Spleen (tissue), 11 donors: ENCODE results near the gene CLCNKA. TPM values are rescaled to one million over a fixed set of nuclear protein-coding genes. Genes with fewer than 3 reads are reported as not detected.
"Not testable (repeated sequence)": the region's sequence is repeated elsewhere in the genome, so short reads cannot be mapped to it uniquely, and the experiment has no call there.

Source experiments
- DNase-seq: peaks from one replicate; pipeline ENCODE4 v3.0.0-alpha.2; 2020
- H3K27ac ChIP-seq, 8 donors: fragments of 200-600 bp; sonication (generic) in 7 of 8; 1 replicate in 4 of 8; 2 replicates in 4 of 8; pipeline versions ENCODE4 v1.5.0 to v1.8.0; 2016 to 2021; ENCODE audit warnings: inconsistent platforms in 4 of 8, mild to moderate bottlenecking in 4 of 8, moderate library complexity in 1 of 8
- H3K27me3 ChIP-seq, 7 donors: fragments of 200-600 bp; sonication (generic) in 6 of 7; replicated peaks in 1 of 7; 1 replicate in 4 of 7; 2 replicates in 3 of 7; pipeline versions ENCODE4 v1.5.0 to v1.8.0; 2016 to 2021; ENCODE audit warnings: inconsistent platforms in 3 of 7, mild to moderate bottlenecking in 1 of 7
- H3K36me3 ChIP-seq, 6 donors: fragments of 200-600 bp; sonication (generic) in 5 of 6; 1 replicate in 4 of 6; 2 replicates in 2 of 6; pipeline versions ENCODE4 v1.5.0 to v1.8.0; 2016 to 2021; ENCODE audit warnings: inconsistent platforms in 2 of 6
- H3K4me1 ChIP-seq, 6 donors: fragments of 200-600 bp; sonication (generic) in 5 of 6; 1 replicate in 3 of 6; 2 replicates in 3 of 6; pipeline versions ENCODE4 v1.5.0 to v1.8.0; 2016 to 2021; ENCODE audit warnings: inconsistent platforms in 3 of 6
- H3K4me3 ChIP-seq, 8 donors: fragments of 200-600 bp; sonication (generic) in 7 of 8; 1 replicate in 4 of 8; 2 replicates in 4 of 8; pipeline versions ENCODE4 v1.5.0 to v1.8.0; 2016 to 2021; ENCODE audit warnings: inconsistent platforms in 4 of 8, mild to moderate bottlenecking in 4 of 8, moderate library complexity in 2 of 8
- H3K9me3 ChIP-seq, 8 donors: fragments of 200-600 bp; sonication (generic) in 7 of 8; 1 replicate in 4 of 8; 2 replicates in 4 of 8; pipeline versions ENCODE4 v1.5.0 to v1.8.0; 2016 to 2021; ENCODE audit warnings: inconsistent platforms in 4 of 8
- POLR2A ChIP-seq, 3 donors: fragments of 450-650 bp; IDR thresholded peaks; one replicate each; pipeline ENCODE4 v1.5.1; 2017; ENCODE audit warnings: antibody characterized with exemption in 3 of 3, mild to moderate bottlenecking in 1 of 3
- POLR2AphosphoS5 ChIP-seq, 3 donors: sonication (generic); formaldehyde crosslinking; IDR thresholded peaks; one replicate each; pipeline ENCODE4 v1.5.1; 2017; ENCODE audit warnings: antibody characterized with exemption in 3 of 3
- WGBS, 5 donors: extraction: QIAGEN DNeasy Blood & Tissue Kit in 3 of 5; methylation state at CpG; one replicate each; pipeline versions ENCODE4 v1.1.5 to v1.1.7; 2013 to 2018; 5-methylcytosine and 5-hydroxymethylcytosine counted together
- intact Hi-C: fragments of 100-400 bp; cut with DNase I; formaldehyde crosslinking; loops from one replicate; pipeline ENCODE4 v1.15.0; 2023; ENCODE audit warnings: low total_unique reads
- polyA plus RNA-seq, 3 donors: library from polyadenylated mRNA; stranded (reverse); fragments of 200-250 nt; gene quantifications; one replicate each; pipeline ENCODE4 v1.2.1, GENCODE V29; 2013
- total RNA-seq, 7 donors: library from RNA; depleted of rRNA in 3 of 7; stranded (reverse); fragments of >200 nt in 3 of 7; fragmentation: NEBNext Ultra II Directional in 4 of 7; extraction: Animal tissue kit (Norgen Biotek cat#: 25700) in 4 of 7; gene quantifications; one replicate each; pipeline versions ENCODE4 v1.1.0 to v1.2.1, GENCODE V29; 2016 to 2021
- TF ChIP-seq, protein P1 (sequence below), 11 experiments: fragments of 200-600 bp in 7 of 11; fragments of 450-650 bp in 4 of 11; sonication (generic) in 4 of 11; IDR thresholded peaks in 8 of 11; conservative IDR thresholded peaks in 3 of 11; 1 replicate in 7 of 11; 2 replicates in 4 of 11; pipeline versions ENCODE4 v1.4.0 to v1.8.0; 2016 to 2021; ENCODE audit warnings: antibody characterized with exemption in 11 of 11, inconsistent platforms in 4 of 11, mild to moderate bottlenecking in 1 of 11
- donor health status: healthy with polysubstance abuse.
- donor health status: DM: no; HTN: no; CAD: no; lungs with moderate emphysema.
- donor health status: DM: no; HTN: no; CAD: no.
- donor health status: Bipolar disorder and iron deficiency.
- donor health status: healthy.
- donor health status: DM: no; HTN: no; CAD: no.
- donor health status: DM: yes; HTN: yes; CAD: no.

The CLCNKA gene
- total and polyA plus RNA-seq, 10 donors = 0.19 to 0.50 (median 0.30) TPM; not detected in 4

DNA sequence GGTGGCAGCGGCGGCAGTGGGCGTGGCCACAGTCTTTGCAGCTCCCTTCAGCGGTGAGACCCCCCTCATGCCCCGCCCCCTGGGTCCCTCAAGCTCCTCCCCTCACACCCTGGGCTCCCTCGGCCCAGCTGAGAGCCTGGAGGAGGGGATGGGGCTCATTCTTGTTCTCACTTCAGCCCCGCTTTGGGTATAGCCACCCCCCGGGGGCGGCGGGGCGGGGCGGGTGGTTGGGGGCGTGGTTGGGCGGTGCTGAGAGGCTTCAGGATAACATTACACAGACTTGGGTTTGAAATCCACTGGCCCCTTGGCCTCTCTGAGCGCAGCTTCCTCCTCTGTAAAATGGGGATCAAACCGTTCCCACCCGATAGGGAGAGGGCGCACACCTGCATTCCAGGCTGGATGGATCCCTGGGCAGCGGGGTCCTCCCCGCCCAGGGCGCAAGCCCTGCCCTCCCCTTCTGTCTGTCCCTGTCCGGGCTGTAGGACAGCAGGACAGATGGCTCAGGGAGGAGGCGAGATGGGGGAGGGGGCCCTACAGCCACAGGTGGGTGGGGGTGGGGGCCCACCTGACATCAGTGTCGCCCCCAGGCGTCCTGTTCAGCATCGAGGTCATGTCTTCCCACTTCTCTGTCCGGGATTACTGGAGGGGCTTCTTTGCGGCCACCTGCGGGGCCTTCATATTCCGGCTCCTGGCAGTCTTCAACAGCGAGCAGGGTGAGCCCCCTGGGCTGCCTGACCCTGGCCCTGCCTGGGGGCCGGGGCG lies 5.1 kb downstream of the CLCNKA start:
- Histone ChIP-seq H3K4me1 (peaks cover 6 to 14% (median 9%) of the 10 kb centered on the region in 6 donors), H3K27me3 (peaks cover 0 to 47% (median 23%) of the 10 kb centered on the region in 7 donors), H3K4me3 (peak overlapping the region in 4 of 8 donors; percentile 16 to 57 (median 22)), H3K36me3 (no peaks in the 10 kb centered on the region), H3K27ac (no peak overlapping the region), H3K9me3 (no peaks in the 10 kb centered on the region)
- intact Hi-C loops = no loop called here
- TF ChIP-seq, protein P1, sequence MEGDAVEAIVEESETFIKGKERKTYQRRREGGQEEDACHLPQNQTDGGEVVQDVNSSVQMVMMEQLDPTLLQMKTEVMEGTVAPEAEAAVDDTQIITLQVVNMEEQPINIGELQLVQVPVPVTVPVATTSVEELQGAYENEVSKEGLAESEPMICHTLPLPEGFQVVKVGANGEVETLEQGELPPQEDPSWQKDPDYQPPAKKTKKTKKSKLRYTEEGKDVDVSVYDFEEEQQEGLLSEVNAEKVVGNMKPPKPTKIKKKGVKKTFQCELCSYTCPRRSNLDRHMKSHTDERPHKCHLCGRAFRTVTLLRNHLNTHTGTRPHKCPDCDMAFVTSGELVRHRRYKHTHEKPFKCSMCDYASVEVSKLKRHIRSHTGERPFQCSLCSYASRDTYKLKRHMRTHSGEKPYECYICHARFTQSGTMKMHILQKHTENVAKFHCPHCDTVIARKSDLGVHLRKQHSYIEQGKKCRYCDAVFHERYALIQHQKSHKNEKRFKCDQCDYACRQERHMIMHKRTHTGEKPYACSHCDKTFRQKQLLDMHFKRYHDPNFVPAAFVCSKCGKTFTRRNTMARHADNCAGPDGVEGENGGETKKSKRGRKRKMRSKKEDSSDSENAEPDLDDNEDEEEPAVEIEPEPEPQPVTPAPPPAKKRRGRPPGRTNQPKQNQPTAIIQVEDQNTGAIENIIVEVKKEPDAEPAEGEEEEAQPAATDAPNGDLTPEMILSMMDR (IDR thresholded peaks at IDR 0.05 in 8 of 11, conservative IDR thresholded peaks at IDR 0.05 in 3 of 11) = no peak
- no peak for DNase-seq
- 11 to 13% (median 12%) methylated on average over 17 to 33 of the region's 33 CpGs for WGBS, 5 donors

DNA sequence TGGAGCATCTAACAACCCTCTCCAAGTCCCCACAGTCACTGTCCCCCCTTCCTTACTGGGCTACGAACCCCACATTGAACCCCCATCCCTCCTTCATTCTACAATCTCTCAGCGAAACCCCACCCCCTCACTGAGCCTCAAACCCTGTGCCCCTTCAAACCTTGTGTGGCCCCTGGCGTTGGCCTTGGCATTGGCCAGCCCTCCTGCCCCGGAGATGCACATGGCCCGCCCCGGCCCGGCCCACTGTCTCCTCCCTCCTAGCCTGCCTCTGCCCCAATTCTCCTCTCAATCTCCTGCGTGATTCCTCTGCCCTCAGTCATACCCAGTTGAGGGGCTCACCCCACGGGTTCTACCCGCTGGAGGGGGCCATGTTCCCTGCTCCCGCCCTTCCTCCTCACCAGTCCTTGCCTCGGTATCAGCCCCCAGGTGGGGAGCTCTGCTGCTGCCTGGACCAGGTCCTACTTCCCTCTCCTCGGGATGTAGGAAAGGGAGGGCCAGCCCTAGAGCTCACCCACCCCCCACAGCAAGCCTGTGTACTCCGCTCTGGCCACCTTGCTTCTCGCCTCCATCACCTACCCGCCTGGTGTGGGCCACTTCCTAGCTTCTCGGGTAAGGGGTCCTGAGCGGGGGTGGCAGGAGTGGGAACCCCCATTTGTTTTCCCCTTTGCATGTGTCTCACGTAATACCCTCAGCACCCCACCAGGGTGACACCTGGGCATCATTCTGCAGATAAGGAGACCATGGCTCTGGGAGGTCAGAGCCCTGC lies 6.6 kb downstream of the CLCNKA start:
- no peak for TF ChIP-seq POLR2AphosphoS5 (IDR thresholded peaks at IDR 0.05)
- no peak for TF ChIP-seq POLR2A (IDR thresholded peaks at IDR 0.05)
- TF ChIP-seq, protein P1 (IDR thresholded peaks at IDR 0.05 in 8 of 11, conservative IDR thresholded peaks at IDR 0.05 in 3 of 11) = no peak
- H3K4me3 ChIP-seq = no peak overlapping the region
- peaks cover 6 to 22% (median 12%) of the 10 kb centered on the region in 6 donors for H3K4me1 ChIP-seq
- H3K36me3 ChIP-seq = no peaks in the 10 kb centered on the region
- intact Hi-C loops = no loop called here
- H3K9me3 ChIP-seq = no peaks in the 10 kb centered on the region
- WGBS, 5 donors = 52 to 66% (median 55%) methylated on average over 19 of the region's 19 CpGs
- no peak for DNase-seq
- H3K27me3 ChIP-seq = peaks cover 0 to 47% (median 23%) of the 10 kb centered on the region in 7 donors
- H3K27ac ChIP-seq = no peak overlapping the region

DNA sequence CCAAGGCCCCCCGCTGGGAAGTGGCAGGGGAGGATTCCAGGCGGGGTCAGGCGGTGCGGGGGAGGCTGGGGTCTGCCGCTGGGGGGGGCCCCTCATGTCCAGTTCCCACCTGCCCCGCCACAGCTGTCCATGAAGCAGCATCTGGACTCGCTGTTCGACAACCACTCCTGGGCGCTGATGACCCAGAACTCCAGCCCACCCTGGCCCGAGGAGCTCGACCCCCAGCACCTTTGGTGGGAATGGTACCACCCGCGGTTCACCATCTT lies 7.1 kb downstream of the CLCNKA start:
- H3K9me3 ChIP-seq, H3K4me3 ChIP-seq, intact Hi-C loops, H3K27ac ChIP-seq, H3K36me3 ChIP-seq, DNase-seq: not testable (repeated sequence)
- 57 to 87% (median 74%) methylated on average over 2 to 13 of the region's 13 CpGs for WGBS, 5 donors
- H3K27me3 ChIP-seq = peaks cover 0 to 47% (median 23%) of the 10 kb centered on the region in 7 donors
- H3K4me1 ChIP-seq = peaks cover 6 to 22% (median 12%) of the 10 kb centered on the region in 6 donors

DNA sequence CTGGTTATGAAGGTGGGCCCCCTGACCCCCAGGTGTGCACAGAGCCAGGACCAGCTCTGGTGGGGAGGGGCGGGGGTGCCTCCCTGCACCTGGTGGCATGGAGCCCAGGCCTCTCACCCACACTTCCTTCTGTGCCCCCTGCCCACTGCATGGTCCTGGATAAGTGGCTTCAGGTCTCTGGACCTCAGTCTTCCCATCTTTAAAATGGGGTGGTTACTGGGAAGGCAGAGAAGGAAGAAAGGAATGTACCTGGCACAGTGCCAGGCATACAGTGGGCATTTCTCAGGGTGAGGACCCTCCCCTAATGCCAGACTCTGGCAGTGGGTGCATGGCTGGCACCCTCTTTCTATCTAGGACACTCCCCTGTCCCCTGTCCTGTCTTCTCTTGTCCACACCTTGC lies 7.5 kb downstream of the CLCNKA start:
- intact Hi-C loops = no loop called here
- no peaks in the 10 kb centered on the region for H3K36me3 ChIP-seq
- H3K4me1 ChIP-seq = peaks cover 6 to 22% (median 12%) of the 10 kb centered on the region in 6 donors
- no peak overlapping the region for H3K4me3 ChIP-seq
- WGBS, 5 donors = 79 to 100% (median 86%) methylated on average over 1 of the region's 1 CpG
- no peak overlapping the region for H3K27ac ChIP-seq
- H3K9me3 ChIP-seq = no peaks in the 10 kb centered on the region
- DNase-seq = no peak
- peaks cover 0 to 47% (median 23%) of the 10 kb centered on the region in 7 donors for H3K27me3 ChIP-seq
- TF ChIP-seq POLR2A (IDR thresholded peaks at IDR 0.05) (no peak), POLR2AphosphoS5 (IDR thresholded peaks at IDR 0.05) (no peak)
- TF ChIP-seq, protein P1 (IDR thresholded peaks at IDR 0.05 in 8 of 11, conservative IDR thresholded peaks at IDR 0.05 in 3 of 11) = no peak
